ENCODE measurements around the gene REEP5.

Gene REEP5

DNA sequence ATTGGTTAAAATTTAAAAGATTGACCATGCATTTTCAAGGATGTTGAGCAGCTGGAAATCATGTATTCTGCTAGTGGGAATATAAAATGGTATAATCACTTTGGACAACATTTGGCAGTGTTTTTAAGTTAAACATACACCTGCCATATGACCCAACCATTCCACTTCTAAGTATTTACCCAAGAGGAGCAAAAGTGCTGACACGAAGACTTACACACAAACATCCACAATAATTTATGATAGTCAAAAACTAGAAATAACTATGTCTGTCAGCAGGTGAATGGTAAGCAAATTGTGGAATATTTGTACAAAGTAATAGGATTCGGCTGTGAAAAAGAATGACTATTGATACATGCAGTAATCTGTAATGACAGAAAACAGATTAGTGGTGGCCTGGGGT lies 91.6 kb downstream of the REEP5 start:
- no peak for TF ChIP-seq ZNF565 (CRISPR knock-in tag; conservative IDR thresholded peaks at IDR 0.05; ENCODE audit: low read depth)
- no peak for ATAC-seq

Data from SK-N-SH treated with all-trans-retinoic acid at 6 μM for 48 hours (cell line).